ENCODE measurements around the gene OVCH1. TPM values are rescaled to one million over a fixed set of nuclear protein-coding genes. Genes with fewer than 3 reads are reported as not detected.

The OVCH1 gene
- total and polyA plus RNA-seq, 9 of the 15 experiments (the other 6 are each of a cell fraction or from before 2014, with no cell fraction given), result not detected

- TF ChIP-seq CREB5 (CRISPR knock-in tag; IDR thresholded peaks at IDR 0.05), result no peak
- no peak for TF ChIP-seq SMC3 (conservative IDR thresholded peaks at IDR 0.05; ENCODE audit: insufficient read depth, low read depth, low read length)
- TF ChIP-seq ZNF551 (CRISPR knock-in tag; IDR thresholded peaks at IDR 0.05), result no peak
- TF ChIP-seq DIDO1 (tag; IDR thresholded peaks at IDR 0.05; ENCODE audit: low read depth), result peak; percentile 72; the same call in 1 of the 2 replicates
- no peak for TF ChIP-seq COPS2 (conservative IDR thresholded peaks at IDR 0.05)
- no peak for TF ChIP-seq ZNF518B (CRISPR knock-in tag; IDR thresholded peaks at IDR 0.05)
- no peak for TF ChIP-seq ZNF561 (CRISPR knock-in tag; conservative IDR thresholded peaks at IDR 0.05)
- TF ChIP-seq TEAD1 (CRISPR knock-in tag; IDR thresholded peaks at IDR 0.05), result no peak
- TF ChIP-seq RCOR1 (IDR thresholded peaks at IDR 0.05; ENCODE audit: borderline replicate concordance in 1 of 2, low read depth in 2 of 2, low read length in 2 of 2), result no peak
- no peak for TF ChIP-seq THAP7 (CRISPR knock-in tag; IDR thresholded peaks at IDR 0.05)
- TF ChIP-seq ZNF324 (CRISPR knock-in tag; IDR thresholded peaks at IDR 0.05), result no peak
- no peak for TF ChIP-seq SRSF1 (IDR thresholded peaks at IDR 0.05; ENCODE audit: low read depth, low read length)
- peak; percentile 21; the same call in 1 of the 2 replicates for TF ChIP-seq ATF3 (IDR thresholded peaks at IDR 0.05)
- TF ChIP-seq ATF3 (CRISPR knock-in tag; conservative IDR thresholded peaks at IDR 0.05), result no peak; the same call in 1 of the 2 replicates
- no peak for TF ChIP-seq GTF2E2 (tag; IDR thresholded peaks at IDR 0.05)
- no peak for TF ChIP-seq ZNF217 (CRISPR knock-in tag; IDR thresholded peaks at IDR 0.05)
- no peak for TF ChIP-seq CBFA2T3 (IDR thresholded peaks at IDR 0.05)
- no peak for TF ChIP-seq SRSF3 (IDR thresholded peaks at IDR 0.05; ENCODE audit: insufficient read depth, low read length)
- no peak for TF ChIP-seq GTF2A2 (tag; IDR thresholded peaks at IDR 0.05)
These were observed 116.7 kb downstream of the OVCH1 start, which contains the start of gene ERGIC2 (continued) for GRCh38 chr12:29380536-29381523.

Data from K562 (cell line).